Calu3 (cell line): ENCODE results near the gene KIF3B. TPM values are rescaled to one million over a fixed set of nuclear protein-coding genes. Genes with fewer than 3 reads are reported as not detected.

Source experiments
- BruUV-seq: library from RNA; stranded (reverse); fragments of 400-500 nt; replicated peaks from 2 replicates; lab custom pipeline; 2021; lab: Mats Ljungman, UMichigan
- CTCF ChIA-PET: fragments of 300-600 bp; sonication (Branson Sonifier 250); formaldehyde crosslinking; loops from one replicate; lab custom pipeline; 2022; ENCODE audit warnings: antibody characterized with exemption; lab: Charles Lee
- DNase-seq: peaks from one replicate; pipeline ENCODE4 v3.0.0; 2022
- H3K27ac Mint-ChIP-seq: one replicate; pipeline ENCODE4 v1.8.0; 2022; ENCODE audit warnings: mixed read lengths; ENCODE audit not compliant: unreplicated experiment
- H3K27me3 Mint-ChIP-seq: one replicate; pipeline ENCODE4 v1.8.0; 2022; ENCODE audit warnings: mixed read lengths; ENCODE audit not compliant: unreplicated experiment
- H3K36me3 Mint-ChIP-seq: one replicate; pipeline ENCODE4 v1.8.0; 2022; ENCODE audit warnings: mild to moderate bottlenecking, moderate library complexity, mixed read lengths; ENCODE audit not compliant: insufficient read depth, unreplicated experiment
- H3K4me1 Mint-ChIP-seq: one replicate; pipeline ENCODE4 v1.8.0; 2022; ENCODE audit warnings: mild to moderate bottlenecking, low read depth, mixed read lengths; ENCODE audit not compliant: unreplicated experiment
- H3K4me3 Mint-ChIP-seq: one replicate; pipeline ENCODE4 v1.8.0; 2022; ENCODE audit warnings: mild to moderate bottlenecking, low read depth, moderate library complexity, mixed read lengths; ENCODE audit not compliant: unreplicated experiment
- H3K9me3 Mint-ChIP-seq: one replicate; pipeline ENCODE4 v1.8.0; 2022; ENCODE audit warnings: low read depth, mixed read lengths; ENCODE audit not compliant: unreplicated experiment
- intact Hi-C: fragments of 100-400 bp; cut with micrococcal nuclease; formaldehyde crosslinking; loops from one replicate; pipeline ENCODE4 v1.10.0; 2022; ENCODE audit not compliant: unreplicated experiment
- total RNA-seq: library from RNA; stranded (reverse); gene quantifications from 2 replicates; pipeline ENCODE4 v1.2.3, GENCODE V29; 2022
- TF ChIP-seq, protein P1 (sequence below): fragments of 200-600 bp; IDR thresholded peaks from one replicate; pipeline ENCODE4 v1.8.0; 2022; ENCODE audit warnings: antibody characterized with exemption; ENCODE audit not compliant: unreplicated experiment

KIF3B gene
- total RNA-seq, 1 experiment from 2014 or later = 51.2 TPM

DNA sequence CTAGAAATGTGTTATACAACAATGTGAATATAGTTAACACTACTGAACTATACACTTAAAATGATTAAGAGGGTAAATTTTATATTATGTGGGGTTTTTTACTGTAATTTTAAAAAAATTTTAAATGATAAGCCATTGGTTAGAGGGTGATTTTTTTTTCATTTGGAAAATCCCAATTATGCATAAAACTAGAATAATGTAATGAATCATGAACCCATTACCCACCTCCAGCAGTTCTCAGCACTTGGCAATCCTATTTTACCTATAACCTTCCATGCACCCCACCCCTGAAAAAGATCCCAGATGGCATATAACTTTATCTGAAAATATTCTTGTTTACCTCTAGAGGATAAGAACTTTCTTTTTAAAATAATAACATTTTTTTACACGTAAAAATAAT is 13.7 kb downstream of the KIF3B start:
- no peaks in the 10 kb centered on the region for H3K27me3 Mint-ChIP-seq
- TF ChIP-seq, protein P1, sequence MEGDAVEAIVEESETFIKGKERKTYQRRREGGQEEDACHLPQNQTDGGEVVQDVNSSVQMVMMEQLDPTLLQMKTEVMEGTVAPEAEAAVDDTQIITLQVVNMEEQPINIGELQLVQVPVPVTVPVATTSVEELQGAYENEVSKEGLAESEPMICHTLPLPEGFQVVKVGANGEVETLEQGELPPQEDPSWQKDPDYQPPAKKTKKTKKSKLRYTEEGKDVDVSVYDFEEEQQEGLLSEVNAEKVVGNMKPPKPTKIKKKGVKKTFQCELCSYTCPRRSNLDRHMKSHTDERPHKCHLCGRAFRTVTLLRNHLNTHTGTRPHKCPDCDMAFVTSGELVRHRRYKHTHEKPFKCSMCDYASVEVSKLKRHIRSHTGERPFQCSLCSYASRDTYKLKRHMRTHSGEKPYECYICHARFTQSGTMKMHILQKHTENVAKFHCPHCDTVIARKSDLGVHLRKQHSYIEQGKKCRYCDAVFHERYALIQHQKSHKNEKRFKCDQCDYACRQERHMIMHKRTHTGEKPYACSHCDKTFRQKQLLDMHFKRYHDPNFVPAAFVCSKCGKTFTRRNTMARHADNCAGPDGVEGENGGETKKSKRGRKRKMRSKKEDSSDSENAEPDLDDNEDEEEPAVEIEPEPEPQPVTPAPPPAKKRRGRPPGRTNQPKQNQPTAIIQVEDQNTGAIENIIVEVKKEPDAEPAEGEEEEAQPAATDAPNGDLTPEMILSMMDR = no peak
- no peak overlapping the region for H3K4me3 Mint-ChIP-seq
- no peaks in the 10 kb centered on the region for H3K9me3 Mint-ChIP-seq
- H3K27ac Mint-ChIP-seq = peak overlapping the region; percentile 19
- H3K36me3 Mint-ChIP-seq = peaks cover 5% of the 10 kb centered on the region
- CTCF ChIA-PET = interaction anchor here (0.7 to 1.5 kb wide), 3 partner anchors 13 to 520 kb away, joined by 3 read pairs; no protein-coding TSS in a partner anchor
- peaks cover 41% of the 10 kb centered on the region for H3K4me1 Mint-ChIP-seq
- intact Hi-C loops = no loop called here
- no TSS peak for BruUV-seq
- no peak for DNase-seq

- CTCF ChIA-PET = interaction anchor here (1.0 kb wide), 1 partner anchor 14 kb away, joined by 3 read pairs; no protein-coding TSS in a partner anchor
- intact Hi-C loops = no loop called here
- TF ChIP-seq, protein P1 = no peak
- no TSS peak for BruUV-seq
- Mint-ChIP-seq H3K4me3 (no peak overlapping the region), H3K27me3 (no peaks in the 10 kb centered on the region), H3K36me3 (peaks cover 5% of the 10 kb centered on the region), H3K4me1 (peaks cover 51% of the 10 kb centered on the region), H3K9me3 (no peaks in the 10 kb centered on the region), H3K27ac (no peak overlapping the region)
- no peak for DNase-seq
These were observed 15.1 kb downstream of the KIF3B start for GRCh38 chr20:32292548-32292947.

DNA sequence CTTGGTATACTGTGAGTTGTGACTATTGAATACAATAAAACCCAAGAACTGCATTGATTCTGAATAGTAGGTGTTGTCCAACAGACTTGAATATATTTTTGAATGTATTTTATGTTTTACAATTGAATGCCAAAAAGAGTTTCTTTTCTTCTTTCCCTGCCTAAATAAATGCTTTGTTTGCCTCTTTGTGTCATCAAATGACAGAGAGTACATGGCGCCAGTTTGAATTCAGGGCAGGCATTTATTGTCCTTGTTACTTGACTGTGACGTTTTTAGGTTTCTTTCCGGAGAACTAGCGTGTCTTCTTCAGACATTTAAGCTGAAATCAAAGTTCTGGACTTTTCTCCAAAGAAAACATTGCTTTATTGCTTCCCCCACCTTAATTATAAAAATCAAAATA is 16.6 kb downstream of the KIF3B start:
- CTCF ChIA-PET = no interaction called here
- no peak for DNase-seq
- BruUV-seq = no TSS peak
- Mint-ChIP-seq H3K4me1 (peaks cover 48% of the 10 kb centered on the region), H3K27ac (no peak overlapping the region), H3K27me3 (no peaks in the 10 kb centered on the region), H3K9me3 (no peaks in the 10 kb centered on the region), H3K36me3 (peaks cover 10% of the 10 kb centered on the region), H3K4me3 (no peak overlapping the region)
- TF ChIP-seq, protein P1 = no peak
- intact Hi-C loops = no loop called here

DNA sequence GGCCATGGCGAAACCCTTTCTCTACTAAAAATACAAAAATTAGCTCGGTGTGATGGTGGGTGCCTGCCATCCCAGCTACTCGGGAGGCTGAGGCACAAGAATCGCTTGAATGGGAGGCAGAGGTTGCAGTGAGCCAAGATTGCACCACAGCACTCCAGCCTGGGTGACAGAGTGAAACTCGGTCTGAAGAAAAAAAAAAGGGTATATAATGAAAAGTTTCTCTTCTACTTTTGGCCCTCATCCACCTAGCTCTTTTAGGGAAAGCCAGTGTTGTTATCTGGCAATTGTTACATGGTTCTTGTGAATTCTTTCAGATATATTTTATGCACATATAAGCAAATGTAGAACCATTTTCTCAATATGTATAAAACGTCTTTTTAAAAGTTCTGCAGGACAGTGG is 19.0 kb downstream of the KIF3B start:
- no peak overlapping the region for H3K4me3 Mint-ChIP-seq
- DNase-seq = no peak
- no peak overlapping the region for H3K27ac Mint-ChIP-seq
- H3K36me3 Mint-ChIP-seq = peaks cover 5% of the 10 kb centered on the region
- H3K9me3 Mint-ChIP-seq = no peaks in the 10 kb centered on the region
- CTCF ChIA-PET = no interaction called here
- TF ChIP-seq, protein P1 = no peak
- H3K4me1 Mint-ChIP-seq = peaks cover 33% of the 10 kb centered on the region
- intact Hi-C loops = no loop called here
- H3K27me3 Mint-ChIP-seq = no peaks in the 10 kb centered on the region
- BruUV-seq = no TSS peak
